GM21529 (cell line): ENCODE measurements around the gene CPZ.

ENCODE experiments used
- ATAC-seq: cut with Tn5 transposase; IDR thresholded peaks from one replicate; pipeline ENCODE4 v1.9.1; 2021; ENCODE audit not compliant: unreplicated experiment

CPZ gene

GRCh38 chr4:8579526-8580320 lies 12.8 kb upstream of the CPZ start:
- no peak for ATAC-seq

GRCh38 chr4:8580321-8581093 lies 12.1 kb upstream of the CPZ start, which contains the start of gene GPR78:
Gene GPR78 (plus strand): TSS chr4:8580392. CDS start chr4:8580983, 591 bp downstream.
- ATAC-seq, result no peak

DNA sequence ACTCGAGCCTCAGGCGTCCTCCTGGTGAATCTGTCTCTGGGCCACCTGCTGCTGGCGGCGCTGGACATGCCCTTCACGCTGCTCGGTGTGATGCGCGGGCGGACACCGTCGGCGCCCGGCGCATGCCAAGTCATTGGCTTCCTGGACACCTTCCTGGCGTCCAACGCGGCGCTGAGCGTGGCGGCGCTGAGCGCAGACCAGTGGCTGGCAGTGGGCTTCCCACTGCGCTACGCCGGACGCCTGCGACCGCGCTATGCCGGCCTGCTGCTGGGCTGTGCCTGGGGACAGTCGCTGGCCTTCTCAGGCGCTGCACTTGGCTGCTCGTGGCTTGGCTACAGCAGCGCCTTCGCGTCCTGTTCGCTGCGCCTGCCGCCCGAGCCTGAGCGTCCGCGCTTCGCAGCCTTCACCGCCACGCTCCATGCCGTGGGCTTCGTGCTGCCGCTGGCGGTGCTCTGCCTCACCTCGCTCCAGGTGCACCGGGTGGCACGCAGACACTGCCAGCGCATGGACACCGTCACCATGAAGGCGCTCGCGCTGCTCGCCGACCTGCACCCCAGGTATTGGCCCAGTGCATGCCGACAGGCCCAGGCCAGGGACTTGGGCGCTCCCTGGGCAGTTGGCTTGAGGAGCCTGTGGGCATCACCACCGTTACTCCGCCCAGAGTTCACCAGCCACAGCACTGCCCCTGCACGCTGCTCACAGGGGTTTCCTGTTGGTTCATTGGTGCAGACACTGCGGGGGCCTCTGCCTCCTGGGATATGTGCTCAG lies 11.3 kb upstream of the CPZ start:
- no peak for ATAC-seq

GRCh38 chr4:8582016-8582415 lies 10.5 kb upstream of the CPZ start:
- no peak for ATAC-seq

DNA sequence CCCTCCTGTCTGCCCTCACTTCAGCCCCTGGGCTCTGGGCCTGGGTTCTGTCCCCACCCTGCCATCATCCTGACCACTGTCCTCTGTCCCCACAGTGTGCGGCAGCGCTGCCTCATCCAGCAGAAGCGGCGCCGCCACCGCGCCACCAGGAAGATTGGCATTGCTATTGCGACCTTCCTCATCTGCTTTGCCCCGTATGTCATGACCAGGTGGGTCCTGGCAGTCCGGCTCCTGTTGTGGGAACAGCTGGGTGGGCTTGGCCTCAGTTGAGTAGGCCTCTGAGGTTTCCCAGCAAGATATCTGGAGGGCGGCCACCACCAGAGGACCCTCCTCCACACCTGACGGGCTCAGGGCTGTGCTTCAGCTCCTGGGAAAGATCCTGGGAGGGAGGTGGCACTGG lies 10.1 kb upstream of the CPZ start:
- no peak for ATAC-seq

DNA sequence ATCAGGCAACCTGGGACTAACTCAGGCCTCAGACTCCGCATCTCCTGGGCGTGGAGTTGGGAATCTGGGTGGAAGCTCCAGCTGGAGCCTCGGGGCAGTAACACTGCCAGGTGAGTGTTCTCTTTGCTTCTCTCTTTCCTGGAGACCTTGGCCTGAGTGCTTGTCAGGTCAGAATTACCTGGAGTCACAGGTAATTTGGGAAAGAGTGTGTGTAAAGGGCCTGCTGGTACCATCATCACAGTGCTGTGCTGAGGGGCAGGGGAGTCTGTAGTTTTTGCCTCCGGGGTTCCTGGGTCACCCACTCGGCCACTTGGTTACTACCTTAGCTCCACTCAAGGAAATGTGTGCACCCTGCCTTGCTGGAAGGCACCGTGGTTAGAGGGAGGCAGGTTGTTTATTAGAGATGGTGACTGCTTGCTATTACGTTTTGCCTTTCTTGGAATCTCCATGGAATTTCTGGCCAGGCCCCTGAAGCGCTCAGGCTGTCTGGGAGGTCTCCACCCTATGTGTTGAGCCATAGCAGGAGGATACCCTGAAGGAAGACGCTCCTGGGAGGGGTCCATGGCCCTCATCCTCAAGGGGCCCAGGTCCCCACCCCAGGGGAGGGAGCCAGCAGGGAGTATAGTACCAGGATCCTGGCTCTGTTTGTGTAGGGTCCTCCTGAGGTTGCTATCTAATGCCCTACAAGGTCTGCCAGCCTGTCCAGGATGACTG lies 9.5 kb upstream of the CPZ start:
- no peak for ATAC-seq

DNA sequence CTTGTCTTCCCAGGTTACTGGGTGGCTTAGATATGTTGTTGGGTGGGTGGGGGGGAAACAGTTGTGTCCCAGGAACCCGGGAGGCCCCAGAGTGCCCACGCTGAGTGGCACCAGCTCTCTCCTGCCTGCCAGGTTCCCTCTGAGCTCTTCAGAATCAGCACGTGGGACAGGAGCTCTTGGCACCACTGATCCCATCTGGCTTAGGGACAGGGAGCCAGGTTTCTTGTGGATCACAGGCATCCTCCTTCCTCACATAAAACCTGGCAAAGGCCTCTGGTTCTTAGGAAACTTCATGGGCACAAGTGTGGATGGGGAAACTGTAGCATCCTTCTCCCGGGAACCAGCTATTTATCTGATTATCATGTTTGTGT lies 8.9 kb upstream of the CPZ start:
- no peak for ATAC-seq

GRCh38 chr4:8585186-8585585 lies 7.4 kb upstream of the CPZ start:
- ATAC-seq, result no peak

DNA sequence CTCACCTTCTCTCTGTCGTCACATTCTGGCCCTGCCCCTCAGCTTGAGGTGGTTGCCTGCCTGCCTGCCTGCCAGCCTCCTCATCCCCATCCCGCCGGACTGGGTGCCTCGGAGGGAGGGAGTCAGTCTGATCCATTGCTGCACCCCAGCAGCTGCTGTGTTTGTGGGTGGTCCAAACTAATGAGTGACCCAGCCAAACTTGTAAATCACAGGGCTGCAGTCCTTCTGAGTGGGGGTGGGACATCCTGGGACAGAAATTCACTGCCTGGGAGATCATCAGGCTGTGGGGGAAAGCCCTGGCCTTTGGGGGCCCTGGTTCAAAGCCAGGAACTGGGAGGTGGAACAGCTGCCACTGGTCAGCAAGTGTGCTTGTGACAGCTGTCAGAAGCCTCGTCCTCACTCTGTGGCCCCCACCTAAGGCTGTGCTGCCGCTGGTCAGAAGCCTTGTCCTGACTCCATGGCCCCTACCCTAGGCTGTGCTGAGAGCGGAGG lies 6.8 kb upstream of the CPZ start:
- no peak for ATAC-seq

DNA sequence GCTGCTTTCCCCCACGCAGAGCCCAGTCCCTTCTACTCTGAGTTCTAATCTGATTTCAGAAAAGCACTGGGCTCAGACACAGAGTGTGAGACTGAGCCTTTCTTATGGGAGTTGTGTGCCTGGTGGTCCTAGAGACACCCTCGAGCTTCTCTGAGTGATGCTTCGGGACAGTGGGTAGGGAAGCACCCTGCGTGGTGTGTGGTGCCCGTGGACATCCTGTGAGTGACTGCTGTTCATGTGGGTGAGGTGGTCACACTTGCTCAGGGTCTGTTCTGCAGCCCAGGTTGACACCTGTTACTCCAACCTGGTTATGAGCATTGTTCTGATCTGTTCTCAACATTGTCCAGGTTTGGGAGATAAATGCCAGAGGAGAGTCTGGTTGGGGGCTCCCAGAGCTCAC lies 6.3 kb upstream of the CPZ start:
- ATAC-seq, result no peak

GRCh38 chr4:8586671-8587468 lies 5.7 kb upstream of the CPZ start:
- ATAC-seq, result no peak

DNA sequence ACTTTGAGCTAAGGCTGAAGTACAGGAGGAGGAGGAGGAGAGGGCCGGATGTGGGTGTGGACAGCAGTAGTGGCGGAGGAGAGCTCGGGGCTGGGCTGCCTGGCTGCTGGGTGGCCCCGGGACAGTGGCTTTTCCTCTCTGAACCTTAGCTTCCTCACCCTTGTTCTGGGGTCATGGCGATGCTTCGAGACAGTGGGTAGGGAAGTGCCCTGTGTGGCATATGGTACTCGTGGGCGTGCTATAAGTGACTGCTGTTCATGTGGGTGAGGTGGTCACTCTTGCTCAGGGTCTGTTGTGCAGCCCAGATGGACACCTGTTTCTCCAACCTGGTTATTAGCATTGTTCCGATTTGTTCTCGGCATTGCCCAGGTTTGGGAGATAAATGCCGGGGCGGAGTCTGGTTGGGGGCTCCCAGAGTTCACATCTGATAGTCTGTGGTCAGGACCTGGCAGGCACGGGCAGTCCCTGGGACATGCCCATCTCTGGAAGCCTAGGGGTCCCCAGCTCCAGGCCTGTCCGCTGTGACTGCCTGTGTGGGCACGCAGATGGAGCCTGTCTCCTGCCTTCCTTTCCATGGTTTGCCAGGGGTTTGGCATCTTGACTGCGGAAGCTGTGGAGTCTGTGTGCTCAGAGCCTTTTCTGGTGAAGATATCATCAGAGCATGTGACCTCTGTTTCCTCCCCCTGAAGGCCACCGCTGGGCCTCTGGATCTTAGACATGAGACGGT lies 4.9 kb upstream of the CPZ start:
- ATAC-seq, result no peak

GRCh38 chr4:8588196-8588470 lies 4.4 kb upstream of the CPZ start:
- no peak for ATAC-seq

DNA sequence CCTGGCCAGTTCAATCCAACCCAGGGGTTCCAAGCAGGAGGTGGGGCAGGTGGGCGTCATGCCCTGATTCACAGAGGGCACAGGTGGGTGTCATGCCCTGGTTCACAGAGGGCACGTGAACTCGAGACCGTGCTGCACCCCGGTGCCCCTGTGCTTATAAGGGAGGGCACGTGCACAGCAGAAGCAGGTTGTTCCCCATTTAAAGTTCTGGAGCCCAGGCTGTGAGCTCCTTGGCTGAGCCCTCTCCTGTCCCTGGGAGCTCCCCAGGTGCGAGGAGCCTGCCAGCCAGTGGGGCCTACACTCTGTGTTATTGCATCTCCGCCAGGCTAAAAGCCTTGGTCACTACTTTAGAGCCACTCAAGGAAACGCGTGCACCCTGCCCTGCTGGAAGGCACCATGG lies 3.2 kb upstream of the CPZ start:
- no peak for ATAC-seq

DNA sequence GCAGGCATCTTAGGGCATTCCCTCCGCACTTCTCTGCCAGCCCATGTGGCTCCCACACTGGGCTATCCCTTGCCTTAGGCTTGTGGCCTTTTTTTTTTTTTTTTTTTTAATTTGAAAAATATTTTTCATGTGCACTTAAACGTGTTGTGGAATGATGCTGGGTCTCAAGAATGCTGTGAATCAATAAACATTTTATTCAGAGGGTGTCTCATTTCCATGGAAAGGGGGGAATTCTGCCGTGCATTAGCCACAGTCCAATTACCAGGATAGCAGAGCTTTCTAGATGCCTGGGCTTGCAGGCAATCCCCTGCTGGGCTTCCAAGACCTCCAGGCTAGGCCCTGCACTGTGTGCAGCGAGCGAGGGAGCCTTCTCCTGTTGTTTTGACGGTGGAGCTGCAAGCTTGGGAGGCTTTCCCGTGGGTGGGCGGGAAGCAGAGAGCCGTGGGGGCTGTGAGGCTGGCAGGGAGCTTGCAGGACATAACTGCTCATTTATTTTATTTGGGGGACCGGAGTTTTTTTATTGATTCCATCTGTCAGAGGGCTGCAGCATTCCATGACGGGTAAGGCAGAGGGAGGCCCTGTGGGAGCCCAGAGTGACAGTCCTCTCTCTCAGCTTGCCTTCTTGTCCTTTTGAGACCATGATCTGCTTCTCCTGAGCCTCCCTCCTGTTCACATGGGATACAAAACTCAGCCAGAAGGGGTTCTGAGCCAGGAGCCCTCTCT lies 2.6 kb upstream of the CPZ start:
- ATAC-seq, result no peak

DNA sequence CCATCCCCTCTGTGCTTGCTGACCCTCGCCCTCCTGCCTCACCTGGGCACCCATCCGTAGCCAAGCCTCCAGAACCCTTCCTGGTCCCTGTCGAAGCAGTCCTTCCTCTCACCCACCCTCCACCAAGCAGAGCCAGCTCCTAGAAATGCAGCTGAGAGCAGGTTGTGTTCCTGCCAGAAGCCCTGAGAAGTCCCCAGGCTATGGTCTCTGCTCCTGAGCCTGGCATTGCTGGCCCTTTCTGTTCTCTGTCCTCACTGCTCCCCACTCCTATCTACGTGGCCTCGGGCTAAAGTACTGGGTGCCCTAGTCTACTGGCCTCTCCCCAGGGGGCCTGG lies 2.1 kb upstream of the CPZ start:
- ATAC-seq, result no peak

- ATAC-seq, result no peak
Observed at GRCh38 chr4:8591114-8591513, 1.5 kb upstream of the CPZ start.

DNA sequence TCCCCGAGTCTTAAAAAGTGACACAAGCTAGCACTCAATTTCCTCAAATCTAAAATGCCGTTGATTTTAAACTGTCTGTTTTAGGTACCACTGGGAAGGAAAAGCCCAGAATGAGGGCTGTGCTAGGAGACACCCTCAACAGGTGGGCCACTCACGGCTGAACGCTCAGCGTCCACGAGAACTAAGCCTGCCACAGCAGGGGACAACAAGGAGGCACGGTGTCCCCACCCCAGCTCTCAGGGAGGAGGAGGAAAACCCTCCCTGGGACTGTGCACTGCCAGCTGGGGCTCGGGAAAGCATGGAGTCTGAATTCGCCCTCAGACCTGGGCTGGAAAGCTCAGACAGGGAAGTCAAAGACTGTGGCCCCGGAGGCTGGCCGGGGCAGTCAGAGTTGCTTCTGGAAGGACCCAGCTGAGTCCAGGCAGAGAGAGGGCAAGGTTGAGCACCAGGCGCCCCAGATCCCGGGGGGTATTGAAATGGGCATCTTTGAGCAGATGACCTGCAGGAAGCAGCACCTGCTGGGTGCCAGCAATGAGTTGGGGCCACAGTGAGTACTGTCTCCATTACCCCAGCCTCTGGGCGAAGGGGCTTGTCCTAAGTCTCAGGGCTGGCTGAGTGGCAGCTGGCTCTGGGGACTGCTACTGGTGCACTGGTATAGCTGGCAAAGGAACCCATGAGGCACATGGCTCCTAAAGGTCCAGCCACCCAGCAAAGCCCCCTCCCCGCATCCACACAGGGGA lies 769 bp upstream of the CPZ start:
- no peak for ATAC-seq
